Activated CD4-positive, alpha-beta memory T cell treated with anti-CD3 and anti-CD28 coated beads, Interleukin-2, amount 10 ng/mL, durations not matched to agents 7 days and 5 days (primary cell): ENCODE results near the gene PHKG1. TPM values are rescaled to one million over a fixed set of nuclear protein-coding genes. Genes with fewer than 3 reads are reported as not detected.
"Not testable (repeated sequence)": the region's sequence is repeated elsewhere in the genome, so short reads cannot be mapped to it uniquely, and the experiment has no call there.

Source experiments
- CTCF ChIA-PET: fragments of 350-600 bp; sonication (Branson Sonifier 250); formaldehyde crosslinking; loops from one replicate; lab custom pipeline; 2021; ENCODE audit warnings: antibody characterized with exemption, inconsistent platforms; lab: Charles Lee
- POLR2A ChIA-PET: fragments of 350-600 bp; sonication (Branson Sonifier 250); formaldehyde crosslinking; loops from one replicate; lab custom pipeline; 2021; ENCODE audit warnings: antibody characterized with exemption; lab: Charles Lee
- DNase-seq: peaks from one replicate; pipeline ENCODE4 v3.0.0-alpha.2; 2020
- H3K27ac Mint-ChIP-seq: one replicate; pipeline ENCODE4 v1.8.0; 2021; ENCODE audit warnings: mild to moderate bottlenecking, mixed read lengths
- H3K27me3 Mint-ChIP-seq: one replicate; pipeline ENCODE4 v1.8.0; 2021; ENCODE audit warnings: mixed read lengths
- H3K36me3 Mint-ChIP-seq: one replicate; pipeline ENCODE4 v1.8.0; 2021; ENCODE audit warnings: low read depth, mixed read lengths
- H3K4me1 Mint-ChIP-seq: one replicate; pipeline ENCODE4 v1.8.0; 2021; ENCODE audit warnings: mixed read lengths
- H3K4me3 Mint-ChIP-seq: one replicate; pipeline ENCODE4 v1.8.0; 2021; ENCODE audit warnings: mild to moderate bottlenecking, mixed read lengths
- H3K9me3 Mint-ChIP-seq: one replicate; pipeline ENCODE4 v1.8.0; 2021; ENCODE audit warnings: mixed read lengths
- total RNA-seq, 2 experiments: library from RNA; stranded (reverse); gene quantifications; one replicate each; pipeline ENCODE4 v1.2.3, GENCODE V29; 2021

The PHKG1 gene
- total RNA-seq, 2 experiments from 2014 or later, result 1.5 to 2.2 TPM

DNA sequence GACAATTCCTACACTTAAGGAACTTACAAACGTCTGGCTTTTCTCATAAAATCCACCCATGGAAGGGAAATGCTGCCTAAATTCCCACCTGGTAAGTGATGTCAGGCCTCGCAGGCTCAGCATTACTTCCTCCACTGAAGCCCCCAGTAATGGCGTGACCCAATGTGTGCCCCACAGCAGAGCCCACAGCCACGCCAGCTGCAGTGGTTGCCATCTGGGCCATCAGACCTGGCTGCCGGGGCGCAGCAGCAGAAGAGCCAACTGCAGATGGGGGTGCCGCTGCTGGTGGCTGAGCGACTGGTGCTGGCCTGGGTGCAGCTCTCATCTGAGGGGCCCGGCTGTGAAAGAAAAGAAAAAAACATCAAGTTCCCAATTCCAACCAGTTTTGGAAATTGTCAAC is 11.4 kb upstream of the PHKG1 start:
- CTCF ChIA-PET, H3K4me3 Mint-ChIP-seq: not testable (repeated sequence)
- peaks cover 63% of the 10 kb centered on the region for H3K36me3 Mint-ChIP-seq

DNA sequence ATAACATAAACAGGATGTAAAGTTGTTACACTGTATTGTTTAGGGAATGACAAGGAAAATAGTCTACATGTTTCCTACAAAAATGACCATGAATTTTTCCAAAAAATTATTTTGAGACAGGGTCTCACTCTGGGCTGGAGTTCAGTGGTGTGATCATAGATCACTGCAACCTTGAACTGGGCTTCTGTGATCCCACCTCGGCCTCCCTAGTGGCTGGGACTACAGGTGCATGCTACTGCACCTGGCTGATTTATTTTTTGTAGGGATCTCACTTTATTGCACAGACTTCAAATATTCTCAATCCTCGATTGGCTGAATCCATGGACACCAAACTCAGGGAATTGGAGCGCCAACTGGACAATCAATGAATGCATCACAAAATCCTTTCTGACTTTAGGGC is 6.9 kb upstream of the PHKG1 start:
- H3K27me3 Mint-ChIP-seq, result no peaks in the 10 kb centered on the region
- no peak overlapping the region for H3K27ac Mint-ChIP-seq
- H3K9me3 Mint-ChIP-seq, result no peaks in the 10 kb centered on the region
- peaks cover 47% of the 10 kb centered on the region for H3K36me3 Mint-ChIP-seq
- peaks cover 17% of the 10 kb centered on the region for H3K4me1 Mint-ChIP-seq
- CTCF ChIA-PET, result interaction anchor here (0.7 kb wide), 1 partner anchor 9 kb away, joined by 3 read pairs; no protein-coding TSS in a partner anchor
- DNase-seq, result no peak
- no peak overlapping the region for H3K4me3 Mint-ChIP-seq
- POLR2A ChIA-PET, result no interaction called here

More for the DNA sequence above, 11.4 kb upstream of the PHKG1 start:
- peaks cover 39% of the 10 kb centered on the region for H3K4me1 Mint-ChIP-seq
- H3K27ac Mint-ChIP-seq, DNase-seq, POLR2A ChIA-PET, H3K9me3 Mint-ChIP-seq, H3K27me3 Mint-ChIP-seq: not testable (repeated sequence)

DNA sequence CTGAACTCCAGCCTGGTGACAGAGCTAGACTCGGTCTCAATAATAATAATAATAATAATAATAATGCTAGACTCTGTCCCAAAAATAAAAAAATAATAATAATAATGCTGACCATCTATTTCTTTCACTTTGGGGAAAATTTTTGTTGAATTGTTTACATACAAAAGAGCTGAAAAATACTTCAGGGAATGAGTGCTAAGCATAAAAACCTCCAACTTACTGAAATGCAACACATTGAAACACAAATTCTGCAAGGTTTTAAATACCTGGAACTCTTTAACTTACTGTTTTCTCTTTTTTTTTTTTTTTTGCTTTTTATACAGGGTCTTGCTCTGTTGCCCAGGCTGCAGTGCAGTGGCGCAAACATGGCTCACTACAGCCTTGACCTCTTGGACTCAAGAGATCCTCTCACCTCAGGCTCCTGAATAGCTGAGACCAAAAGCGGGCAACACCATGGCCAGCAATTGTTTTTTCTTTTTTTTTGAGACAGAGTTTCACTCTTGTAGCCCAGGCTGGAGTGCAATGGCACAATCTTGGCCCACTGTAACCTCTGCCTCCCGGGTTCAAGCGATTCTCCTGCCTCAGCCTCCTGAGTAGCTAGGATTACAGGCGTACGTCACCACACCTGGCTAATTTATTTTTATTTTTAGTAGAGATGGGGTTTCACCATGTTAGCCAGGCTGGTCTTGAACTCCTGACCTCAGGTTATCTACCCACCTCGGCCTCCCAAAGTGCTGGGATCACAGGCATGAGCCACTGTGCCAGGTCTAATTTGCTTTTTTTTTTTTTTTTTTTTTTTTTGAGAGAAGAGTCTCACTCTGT is 5.6 kb upstream of the PHKG1 start:
- H3K36me3 Mint-ChIP-seq, result peaks cover 38% of the 10 kb centered on the region
- POLR2A ChIA-PET, result interaction anchor here (0.9 to 1.4 kb wide), 3 partner anchors 8 to 35 kb away, joined by 3 to 4 read pairs (median 3); partner anchors contain the start of genes CHCHD2 and SUMF2
- DNase-seq, H3K27me3 Mint-ChIP-seq, CTCF ChIA-PET, H3K9me3 Mint-ChIP-seq, H3K27ac Mint-ChIP-seq, H3K4me3 Mint-ChIP-seq, H3K4me1 Mint-ChIP-seq: not testable (repeated sequence)

DNA sequence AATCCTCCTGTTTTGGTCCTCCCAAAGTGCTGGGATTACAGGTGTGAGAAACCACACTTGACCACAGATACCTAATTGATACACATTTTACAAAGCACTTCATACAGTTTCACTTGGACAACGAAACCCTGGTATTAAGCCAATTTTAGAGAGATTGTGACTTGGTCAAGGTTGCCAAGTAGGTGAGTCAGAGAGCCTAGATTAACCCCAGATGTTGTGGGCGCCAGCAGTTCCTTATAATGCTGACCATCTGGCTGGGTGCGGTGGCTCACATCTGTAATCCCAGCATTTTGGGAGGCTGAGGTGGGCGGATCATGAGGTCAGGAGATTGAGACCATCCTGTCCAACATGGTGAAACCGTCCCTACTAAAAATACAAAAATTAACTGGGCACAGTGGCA is 4.9 kb upstream of the PHKG1 start:
- ChIA-PET CTCF (no interaction called here), POLR2A (interaction anchor here (1.2 to 1.4 kb wide), 2 partner anchors 9 to 34 kb away, joined by 3 to 4 read pairs; partner anchors contain the start of genes CHCHD2 and SUMF2)
- Mint-ChIP-seq H3K9me3 (no peaks in the 10 kb centered on the region), H3K4me3 (no peak overlapping the region), H3K27me3 (no peaks in the 10 kb centered on the region), H3K27ac (no peak overlapping the region), H3K36me3 (peaks cover 35% of the 10 kb centered on the region), H3K4me1 (peaks cover 4% of the 10 kb centered on the region)
- no peak for DNase-seq

DNA sequence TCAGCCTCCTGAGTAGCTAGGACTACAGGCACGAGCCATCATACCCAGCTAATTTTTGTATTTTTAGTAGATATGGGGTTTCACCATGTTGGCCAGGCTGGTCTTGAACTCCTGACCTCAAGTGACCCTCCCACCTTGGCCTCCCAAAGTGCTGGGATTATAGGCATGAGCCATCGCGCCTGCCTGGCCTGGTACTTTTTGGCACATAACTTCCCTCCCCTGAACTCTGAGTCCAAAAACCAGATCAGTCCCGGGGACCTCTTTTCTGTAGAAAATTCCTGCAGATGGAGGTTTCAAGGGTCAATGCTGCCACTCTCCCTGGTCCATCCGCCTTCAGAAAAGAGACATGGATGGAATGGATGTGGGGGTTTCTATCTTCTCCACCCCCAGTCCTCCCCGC is 364 bp downstream of the PHKG1 start:
- H3K4me3 Mint-ChIP-seq, H3K27me3 Mint-ChIP-seq, H3K4me1 Mint-ChIP-seq, H3K36me3 Mint-ChIP-seq, H3K9me3 Mint-ChIP-seq, H3K27ac Mint-ChIP-seq, DNase-seq: not testable (repeated sequence)
- CTCF ChIA-PET, result interaction anchor here (0.8 kb wide), 1 partner anchor 9 kb away, joined by 3 read pairs; no protein-coding TSS in a partner anchor
- POLR2A ChIA-PET, result interaction anchor here (0.7 to 1.8 kb wide), 2 partner anchors 9 to 13 kb away, joined by 3 to 5 read pairs; partner anchors contain the start of gene CHCHD2

DNA sequence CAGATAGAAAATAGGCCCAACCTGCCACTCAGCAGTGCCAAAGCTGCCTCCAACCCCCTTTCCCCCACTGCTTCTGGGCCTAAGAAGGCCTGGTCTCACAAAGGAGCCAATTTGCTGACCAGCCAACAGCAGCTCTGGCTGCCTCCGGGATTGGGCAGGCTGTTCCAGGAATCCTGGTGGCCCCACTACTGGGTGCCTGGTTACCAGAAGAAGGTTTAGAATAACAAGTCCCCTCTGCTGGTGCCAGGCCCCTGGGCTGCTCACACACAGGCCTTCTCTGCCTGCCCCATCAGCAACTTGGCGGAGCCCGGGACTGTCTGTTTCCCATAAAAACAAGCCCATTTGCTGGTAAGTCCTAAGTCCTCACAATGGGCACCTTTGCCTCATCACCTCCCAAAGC is 1.2 kb downstream of the PHKG1 start:
- H3K27me3 Mint-ChIP-seq, result no peaks in the 10 kb centered on the region
- no peak for DNase-seq
- ChIA-PET CTCF (interaction anchor here (0.8 kb wide), 1 partner anchor 10 kb away, joined by 3 read pairs; no protein-coding TSS in a partner anchor), POLR2A (interaction anchor here (1.8 kb wide), 1 partner anchor 14 kb away, joined by 5 read pairs; the partner anchor contains the start of gene CHCHD2)
- no peak overlapping the region for H3K4me3 Mint-ChIP-seq
- no peaks in the 10 kb centered on the region for H3K9me3 Mint-ChIP-seq
- H3K4me1 Mint-ChIP-seq, result peaks cover 2% of the 10 kb centered on the region
- peaks cover 5% of the 10 kb centered on the region for H3K36me3 Mint-ChIP-seq
- no peak overlapping the region for H3K27ac Mint-ChIP-seq

DNA sequence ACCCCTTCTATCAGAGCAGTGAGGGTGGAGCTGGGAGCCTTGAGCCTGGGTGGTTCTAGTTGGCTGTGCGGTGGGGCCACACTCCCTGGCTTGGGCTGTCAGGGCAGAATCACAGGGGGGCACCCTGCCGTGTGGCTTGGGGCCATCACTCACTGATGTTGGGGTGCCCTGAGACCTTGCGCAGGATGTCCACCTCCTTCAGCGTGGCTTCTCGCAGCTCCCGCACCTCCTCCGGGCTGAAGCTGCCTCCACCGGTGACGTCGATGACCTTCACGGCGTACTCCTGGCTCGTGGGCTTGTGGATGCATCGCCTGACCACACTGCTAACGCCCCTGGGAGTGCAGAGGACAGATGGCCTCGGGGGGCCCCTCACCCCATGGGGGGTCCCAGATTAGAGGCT is 5.3 kb downstream of the PHKG1 start:
- Mint-ChIP-seq H3K27ac (no peak overlapping the region), H3K4me3 (no peak overlapping the region), H3K36me3 (peaks cover 4% of the 10 kb centered on the region), H3K4me1 (no peaks in the 10 kb centered on the region), H3K27me3 (no peaks in the 10 kb centered on the region), H3K9me3 (no peaks in the 10 kb centered on the region)
- ChIA-PET CTCF (no interaction called here), POLR2A (interaction anchor here (1.3 to 1.5 kb wide), 3 partner anchors 14 to 23 kb away, joined by 3 to 5 read pairs (median 3); partner anchors contain the start of gene SUMF2)
- no peak for DNase-seq

DNA sequence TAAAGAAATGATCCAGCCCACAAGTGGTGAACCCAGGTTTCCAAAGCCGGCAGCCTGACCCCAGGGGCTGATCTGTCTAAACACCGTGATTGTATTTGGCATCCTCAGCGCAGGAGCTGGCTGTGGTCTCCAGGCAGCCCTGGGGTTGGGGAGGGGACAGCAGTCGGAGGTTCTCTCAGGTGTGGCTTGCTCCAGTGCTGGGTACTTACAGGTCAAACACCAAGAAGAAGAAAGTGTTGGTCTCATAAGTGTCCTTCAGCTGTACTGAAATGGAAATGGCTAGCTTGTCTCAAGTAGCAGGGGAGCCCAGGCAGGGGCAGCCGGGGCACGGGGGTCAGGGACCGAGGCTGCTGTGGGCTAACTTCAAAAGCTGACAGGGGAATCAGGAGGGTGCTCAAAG is 6.0 kb downstream of the PHKG1 start:
- DNase-seq, result no peak
- CTCF ChIA-PET, result no interaction called here
- POLR2A ChIA-PET, result interaction anchor here (0.9 to 1.5 kb wide), 4 partner anchors 12 to 23 kb away, joined by 3 to 5 read pairs (median 3); partner anchors contain the start of gene SUMF2

DNA sequence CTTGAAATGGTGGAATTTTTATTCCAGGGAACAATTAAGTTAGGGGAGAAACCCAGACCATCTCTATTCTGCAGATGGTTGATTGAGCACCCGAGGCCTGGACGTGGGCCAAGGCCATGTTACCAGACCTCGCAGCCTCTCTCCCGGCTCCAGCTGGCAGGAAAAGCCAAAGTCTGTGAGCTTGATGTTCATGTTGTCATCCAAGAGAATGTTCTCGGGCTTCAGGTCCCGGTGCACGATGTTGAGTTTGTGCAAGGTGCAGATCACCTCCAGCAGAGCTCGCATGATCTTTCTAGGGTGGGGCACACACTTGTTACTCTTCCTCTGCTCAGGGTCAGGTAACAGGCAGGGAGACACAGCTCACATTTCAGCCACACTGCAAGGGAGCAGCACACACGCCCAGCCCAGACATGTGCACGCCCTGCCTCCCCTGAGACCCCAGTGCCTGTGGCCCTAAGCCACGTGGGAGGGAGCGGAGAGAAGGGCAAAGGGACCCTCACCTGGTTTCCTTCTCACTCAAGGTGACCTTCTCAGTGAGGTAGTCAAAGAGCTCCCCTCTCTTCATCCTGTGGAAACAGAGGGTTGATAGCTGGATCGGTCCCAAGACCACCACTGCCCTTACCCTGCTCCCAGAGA is 9.5 kb downstream of the PHKG1 start:
- POLR2A ChIA-PET, result no interaction called here
- Mint-ChIP-seq H3K27me3 (no peaks in the 10 kb centered on the region), H3K27ac (no peak overlapping the region), H3K9me3 (no peaks in the 10 kb centered on the region), H3K4me1 (no peaks in the 10 kb centered on the region), H3K36me3 (peaks cover 29% of the 10 kb centered on the region), H3K4me3 (no peak overlapping the region)
- no peak for DNase-seq
- CTCF ChIA-PET, result interaction anchor here (0.9 kb wide), 1 partner anchor 8 kb away, joined by 3 read pairs; no protein-coding TSS in a partner anchor

More for the DNA sequence above, 6.0 kb downstream of the PHKG1 start:
- H3K4me3 Mint-ChIP-seq, result no peak overlapping the region
- H3K9me3 Mint-ChIP-seq, result no peaks in the 10 kb centered on the region
- H3K4me1 Mint-ChIP-seq, result no peaks in the 10 kb centered on the region
- H3K36me3 Mint-ChIP-seq, result peaks cover 9% of the 10 kb centered on the region
- H3K27me3 Mint-ChIP-seq, result no peaks in the 10 kb centered on the region
- H3K27ac Mint-ChIP-seq, result no peak overlapping the region

DNA sequence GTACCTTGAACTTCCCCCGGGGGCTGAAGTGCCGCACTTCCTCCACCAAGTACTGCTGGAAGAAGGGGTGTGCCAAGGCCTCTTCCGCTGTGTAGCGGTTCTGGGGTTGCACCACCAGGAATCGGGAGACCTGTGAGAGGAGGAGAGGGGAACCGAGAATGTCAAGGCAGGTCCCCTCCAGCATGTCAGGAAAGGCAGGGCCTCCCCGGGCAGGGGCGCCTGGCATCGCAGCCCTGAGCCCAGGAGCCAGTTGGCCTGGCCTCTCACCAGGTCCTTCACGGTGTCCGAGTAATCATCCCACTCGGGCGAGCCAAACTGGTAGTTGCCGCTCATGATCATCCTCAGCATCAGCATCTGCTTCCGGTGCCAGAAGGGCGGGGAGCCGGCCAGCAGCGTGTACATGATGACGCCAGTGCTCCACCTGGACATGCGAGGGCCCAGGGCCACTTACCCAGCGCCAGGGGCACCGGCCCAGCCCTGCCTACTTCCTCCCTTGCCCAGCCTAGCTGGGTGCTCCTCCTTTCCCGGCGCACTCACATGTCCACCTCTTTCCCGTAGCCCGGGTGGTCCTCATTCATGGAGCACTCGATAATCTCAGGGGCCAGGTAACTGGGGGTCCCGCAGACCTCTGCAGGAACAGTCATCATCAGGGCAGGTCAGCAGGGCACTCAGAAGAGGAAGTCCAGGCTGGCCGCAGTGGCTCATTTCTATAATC is 11.0 kb downstream of the PHKG1 start:
- H3K9me3 Mint-ChIP-seq, result no peaks in the 10 kb centered on the region
- no peaks in the 10 kb centered on the region for H3K4me1 Mint-ChIP-seq
- H3K27me3 Mint-ChIP-seq, result no peaks in the 10 kb centered on the region
- H3K4me3 Mint-ChIP-seq, result no peak overlapping the region
- H3K27ac Mint-ChIP-seq, result no peak overlapping the region
- POLR2A ChIA-PET, result no interaction called here
- CTCF ChIA-PET, result no interaction called here
- DNase-seq, result no peak
- peaks cover 29% of the 10 kb centered on the region for H3K36me3 Mint-ChIP-seq

DNA sequence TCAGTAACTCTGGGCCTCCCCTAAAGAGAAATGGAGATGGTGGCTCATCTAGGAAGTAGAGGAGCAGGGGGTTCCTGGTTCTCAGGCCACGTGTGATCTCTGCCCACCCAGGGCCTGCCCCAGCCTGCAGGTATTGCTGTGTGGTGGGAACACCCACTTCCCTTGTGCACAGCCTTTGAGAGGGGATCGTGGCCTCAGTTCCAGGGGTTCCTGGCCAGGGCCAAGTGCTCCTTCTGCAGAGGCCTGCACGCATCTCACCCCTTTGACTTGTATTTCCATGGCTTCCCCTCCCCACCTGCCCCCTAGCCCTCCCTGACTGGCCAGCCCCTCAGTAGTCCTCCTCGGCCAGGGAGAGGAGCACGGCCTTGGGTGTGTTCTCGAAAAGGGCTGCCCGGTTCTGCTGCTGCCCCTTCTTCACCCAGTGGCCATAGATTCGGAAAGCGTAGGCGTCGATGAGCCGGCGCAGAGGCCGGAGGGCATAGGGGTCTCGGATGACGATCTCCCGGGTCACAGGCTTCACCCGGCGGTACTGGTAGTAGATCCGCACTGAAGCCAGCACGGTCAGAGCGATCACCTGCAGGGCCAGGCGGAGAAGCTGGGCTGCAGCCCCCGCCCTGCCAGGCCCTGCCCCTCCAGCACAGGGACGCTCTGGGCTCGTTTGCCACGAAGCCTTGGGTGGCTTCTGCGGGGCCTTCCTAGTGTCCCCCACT is 11.9 kb downstream of the PHKG1 start:
- CTCF ChIA-PET, DNase-seq, H3K9me3 Mint-ChIP-seq, H3K27me3 Mint-ChIP-seq, H3K4me3 Mint-ChIP-seq, POLR2A ChIA-PET, H3K27ac Mint-ChIP-seq, H3K4me1 Mint-ChIP-seq: not testable (repeated sequence)
- H3K36me3 Mint-ChIP-seq, result peaks cover 30% of the 10 kb centered on the region

DNA sequence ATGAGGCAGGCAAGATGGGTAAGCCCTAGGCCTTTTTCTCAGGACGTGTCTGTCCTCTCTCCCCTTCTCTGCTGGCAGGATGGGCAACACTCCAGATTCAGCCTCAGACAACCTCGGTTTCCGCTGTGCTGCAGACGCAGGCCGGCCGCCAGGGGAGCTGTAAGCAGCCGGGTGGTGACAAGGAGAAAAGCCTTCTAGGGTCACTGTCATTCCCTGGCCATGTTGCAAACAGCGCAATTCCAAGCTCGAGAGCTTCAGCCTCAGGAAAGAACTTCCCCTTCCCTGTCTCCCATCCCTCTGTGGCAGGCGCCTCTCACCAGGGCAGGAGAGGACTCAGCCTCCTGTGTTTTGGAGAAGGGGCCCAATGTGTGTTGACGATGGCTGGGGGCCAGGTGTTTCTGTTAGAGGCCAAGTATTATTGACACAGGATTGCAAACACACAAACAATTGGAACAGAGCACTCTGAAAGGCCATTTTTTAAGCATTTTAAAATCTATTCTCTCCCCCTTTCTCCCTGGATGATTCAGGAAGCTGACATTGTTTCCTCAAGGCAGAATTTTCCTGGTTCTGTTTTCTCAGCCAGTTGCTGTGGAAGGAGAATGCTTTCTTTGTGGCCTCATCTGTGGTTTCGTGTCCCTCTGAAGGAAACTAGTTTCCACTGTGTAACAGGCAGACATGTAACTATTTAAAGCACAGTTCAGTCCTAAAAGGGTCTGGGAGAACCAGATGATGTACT is 13.1 kb downstream of the PHKG1 start:
- Mint-ChIP-seq H3K4me1 (no peaks in the 10 kb centered on the region), H3K4me3 (no peak overlapping the region), H3K27me3 (no peaks in the 10 kb centered on the region), H3K36me3 (peaks cover 30% of the 10 kb centered on the region), H3K27ac (no peak overlapping the region), H3K9me3 (no peaks in the 10 kb centered on the region)
- no peak for DNase-seq
- ChIA-PET CTCF (no interaction called here), POLR2A (no interaction called here)
